Measurements from ENCODE around the gene NLE1.
"Not testable (repeated sequence)": the region's sequence is repeated elsewhere in the genome, so short reads cannot be mapped to it uniquely, and the experiment has no call there.

NLE1 gene

DNA sequence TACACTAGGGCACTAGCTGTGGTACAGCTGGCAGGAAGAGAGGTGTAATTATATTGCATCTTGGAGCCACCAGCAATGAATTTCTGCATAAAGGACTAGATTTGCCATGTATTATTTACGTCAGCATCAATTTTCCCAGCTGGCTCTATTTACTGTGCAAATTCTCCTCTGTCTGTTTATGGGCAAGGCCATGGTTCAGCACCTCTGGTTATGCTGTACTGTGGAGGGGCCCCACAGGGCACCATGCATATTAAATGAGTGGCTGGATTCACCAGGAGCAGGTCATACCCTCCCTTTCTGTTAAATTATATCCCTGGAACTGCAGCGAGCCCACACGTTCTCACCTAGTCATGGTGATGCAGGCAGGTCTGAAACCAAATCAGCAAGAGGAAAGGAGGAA, 42.2 kb downstream of the NLE1 start:
- no peaks in the 10 kb centered on the region for H3K27me3 ChIP-seq (ENCODE audit: control insufficient read depth, insufficient read depth, low read length)
- H3K4me3 ChIP-seq (ENCODE audit: low read depth, low read length), result no peak overlapping the region
- H3K36me3 ChIP-seq (ENCODE audit: control insufficient read depth, insufficient read depth, low read length), result peaks cover 41% of the 10 kb centered on the region
- H3K4me1 ChIP-seq (ENCODE audit: control insufficient read depth, insufficient read depth, low read length), result no peaks in the 10 kb centered on the region
- no peak overlapping the region for H3K27ac ChIP-seq (ENCODE audit: low read depth, low read length)
- H3K9me3 ChIP-seq (ENCODE audit: control insufficient read depth, insufficient read depth, low read length), result no peaks in the 10 kb centered on the region
- H3K9ac ChIP-seq (ENCODE audit: low read depth, low read length), result no peak overlapping the region

GRCh38 chr17:35097776-35098175, 44.3 kb downstream of the NLE1 start:
- H3K4me3 ChIP-seq (ENCODE audit: low read depth, low read length), result no peak overlapping the region
- no peaks in the 10 kb centered on the region for H3K4me1 ChIP-seq (ENCODE audit: control insufficient read depth, insufficient read depth, low read length)
- H3K27ac ChIP-seq (ENCODE audit: low read depth, low read length), result no peak overlapping the region
- no peaks in the 10 kb centered on the region for H3K27me3 ChIP-seq (ENCODE audit: control insufficient read depth, insufficient read depth, low read length)
- H3K9me3 ChIP-seq (ENCODE audit: control insufficient read depth, insufficient read depth, low read length), result no peaks in the 10 kb centered on the region
- peaks cover 33% of the 10 kb centered on the region for H3K36me3 ChIP-seq (ENCODE audit: control insufficient read depth, insufficient read depth, low read length)
- no peak overlapping the region for H3K9ac ChIP-seq (ENCODE audit: low read depth, low read length)

DNA sequence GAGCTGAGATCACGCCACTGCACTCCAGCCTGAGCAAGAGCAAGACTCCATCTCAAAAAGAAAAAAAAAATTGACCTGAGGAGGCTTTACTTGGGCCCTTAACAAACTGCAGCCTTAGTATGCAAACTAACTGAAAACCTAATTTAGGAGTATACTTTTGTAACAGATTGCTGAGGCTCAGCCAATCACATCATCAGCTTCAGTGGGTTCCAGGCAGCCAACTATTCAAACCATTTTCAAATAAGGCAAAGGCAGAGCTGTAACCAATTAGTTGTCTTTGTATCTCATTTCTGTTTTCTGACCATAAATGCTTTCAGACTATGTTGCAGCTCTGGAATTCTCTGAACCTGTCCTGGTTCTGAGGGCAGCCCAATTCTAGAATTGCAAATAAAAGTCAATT, 46.4 kb downstream of the NLE1 start:
- Histone ChIP-seq H3K9me3 (ENCODE audit: control insufficient read depth, insufficient read depth, low read length) (no peaks in the 10 kb centered on the region), H3K27me3 (ENCODE audit: control insufficient read depth, insufficient read depth, low read length) (no peaks in the 10 kb centered on the region), H3K36me3 (ENCODE audit: control insufficient read depth, insufficient read depth, low read length) (peaks cover 20% of the 10 kb centered on the region), H3K27ac (ENCODE audit: low read depth, low read length) (no peak overlapping the region), H3K4me1 (ENCODE audit: control insufficient read depth, insufficient read depth, low read length) (no peaks in the 10 kb centered on the region), H3K9ac (ENCODE audit: low read depth, low read length) (no peak overlapping the region), H3K4me3 (ENCODE audit: low read depth, low read length) (no peak overlapping the region)

GRCh38 chr17:35094902-35095301, 47.2 kb downstream of the NLE1 start:
- H3K4me3 ChIP-seq (ENCODE audit: low read depth, low read length), result no peak overlapping the region
- no peaks in the 10 kb centered on the region for H3K27me3 ChIP-seq (ENCODE audit: control insufficient read depth, insufficient read depth, low read length)

GRCh38 chr17:35090707-35091106, 51.4 kb downstream of the NLE1 start:
- not testable (repeated sequence) for H3K9me3 ChIP-seq (ENCODE audit: control insufficient read depth, insufficient read depth, low read length); H3K27me3 ChIP-seq (ENCODE audit: control insufficient read depth, insufficient read depth, low read length); H3K27ac ChIP-seq (ENCODE audit: low read depth, low read length); H3K36me3 ChIP-seq (ENCODE audit: control insufficient read depth, insufficient read depth, low read length); H3K9ac ChIP-seq (ENCODE audit: low read depth, low read length); H3K4me3 ChIP-seq (ENCODE audit: low read depth, low read length)
- peaks cover 33% of the 10 kb centered on the region for H3K4me1 ChIP-seq (ENCODE audit: control insufficient read depth, insufficient read depth, low read length)

More at GRCh38 chr17:35094902-35095301, 47.2 kb downstream of the NLE1 start:
- Histone ChIP-seq H3K4me1 (ENCODE audit: control insufficient read depth, insufficient read depth, low read length) (peaks cover 2% of the 10 kb centered on the region), H3K9me3 (ENCODE audit: control insufficient read depth, insufficient read depth, low read length) (no peaks in the 10 kb centered on the region), H3K9ac (ENCODE audit: low read depth, low read length) (no peak overlapping the region), H3K36me3 (ENCODE audit: control insufficient read depth, insufficient read depth, low read length) (peaks cover 11% of the 10 kb centered on the region), H3K27ac (ENCODE audit: low read depth, low read length) (no peak overlapping the region)

DNA sequence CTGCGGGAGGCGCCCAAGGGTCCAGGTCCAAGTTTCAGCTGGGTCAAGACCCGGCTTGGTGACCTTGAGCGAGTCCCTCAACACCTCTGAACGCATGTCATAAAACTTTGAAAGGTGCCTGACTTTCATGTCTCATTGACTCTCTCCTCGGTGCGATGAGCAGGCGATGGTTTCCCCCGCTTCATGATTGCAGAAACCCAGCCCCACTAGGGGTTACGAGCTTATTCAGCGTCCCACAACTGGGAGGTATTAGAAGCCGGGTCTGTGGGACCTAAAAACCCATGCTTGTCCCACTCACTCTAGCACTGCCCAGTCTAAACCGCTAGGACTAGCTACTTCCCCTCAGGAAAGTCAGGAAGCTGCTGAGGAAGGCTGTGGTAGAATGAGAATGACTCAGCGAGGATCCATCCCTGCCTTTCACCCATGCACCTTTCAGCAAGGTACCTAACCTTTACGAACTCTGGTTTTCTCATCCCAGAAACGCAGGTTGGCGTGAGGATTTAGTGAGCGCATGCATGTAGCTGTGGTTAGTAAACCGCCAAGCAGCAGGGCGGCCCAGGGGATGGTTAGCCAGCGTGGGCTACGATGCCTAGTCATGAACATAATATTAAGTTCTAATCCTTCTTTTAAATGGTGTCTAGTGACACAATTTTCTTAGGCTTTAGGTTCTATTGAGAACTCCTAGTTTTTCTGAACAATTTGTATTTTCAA, 52.4 kb downstream of the NLE1 start:
- no peaks in the 10 kb centered on the region for H3K9me3 ChIP-seq (ENCODE audit: control insufficient read depth, insufficient read depth, low read length)
- no peaks in the 10 kb centered on the region for H3K36me3 ChIP-seq (ENCODE audit: control insufficient read depth, insufficient read depth, low read length)
- H3K9ac ChIP-seq (ENCODE audit: low read depth, low read length), result no peak overlapping the region; the same call in 1 of the 2 replicates
- H3K4me1 ChIP-seq (ENCODE audit: control insufficient read depth, insufficient read depth, low read length), result peaks cover 42% of the 10 kb centered on the region
- peak overlapping the region; percentile 51 for H3K4me3 ChIP-seq (ENCODE audit: low read depth, low read length)
- no peaks in the 10 kb centered on the region for H3K27me3 ChIP-seq (ENCODE audit: control insufficient read depth, insufficient read depth, low read length)
- H3K27ac ChIP-seq (ENCODE audit: low read depth, low read length), result peak overlapping the region; percentile 68

DNA sequence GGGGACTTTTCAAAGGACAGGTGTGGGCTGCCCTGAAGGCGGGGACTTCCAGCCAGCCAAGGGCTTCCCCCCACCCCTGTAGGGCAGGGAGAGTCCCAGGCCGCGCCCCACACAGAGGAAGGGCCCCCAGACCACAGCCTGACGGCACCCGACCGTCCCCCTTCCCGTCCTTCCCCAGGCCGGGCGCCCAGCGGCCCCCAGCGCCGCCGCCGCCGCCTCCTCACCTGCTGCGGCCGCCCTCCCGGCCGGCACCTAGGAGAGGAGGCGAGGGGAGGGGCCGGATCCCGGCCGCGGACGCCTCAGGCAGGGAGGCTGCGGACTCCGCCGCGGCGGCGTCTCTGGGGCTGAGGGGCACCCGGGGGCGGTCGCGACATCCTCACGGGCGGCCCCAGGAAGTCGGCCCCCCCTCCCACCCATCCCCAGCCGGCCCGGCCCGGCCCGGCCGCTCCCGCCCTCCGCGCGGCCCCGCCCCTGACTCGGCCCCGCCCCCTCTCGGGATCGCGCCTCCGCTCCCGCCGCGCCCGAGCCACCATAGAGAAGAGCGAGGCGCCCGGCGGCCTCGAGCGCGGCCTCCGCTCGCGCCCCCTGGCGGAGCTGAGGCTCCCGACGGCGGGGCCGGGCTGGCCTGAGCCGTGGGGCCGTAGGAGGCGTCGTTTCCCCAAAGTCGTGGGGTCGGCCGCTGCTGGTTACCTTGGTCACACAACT, 53.1 kb downstream of the NLE1 start:
- Histone ChIP-seq H3K9me3 (ENCODE audit: control insufficient read depth, insufficient read depth, low read length) (no peaks in the 10 kb centered on the region), H3K27me3 (ENCODE audit: control insufficient read depth, insufficient read depth, low read length) (no peaks in the 10 kb centered on the region), H3K4me1 (ENCODE audit: control insufficient read depth, insufficient read depth, low read length) (peaks cover 42% of the 10 kb centered on the region), H3K9ac (ENCODE audit: low read depth, low read length) (peak overlapping the region; percentile 43; the same call in 1 of the 2 replicates), H3K36me3 (ENCODE audit: control insufficient read depth, insufficient read depth, low read length) (no peaks in the 10 kb centered on the region), H3K4me3 (ENCODE audit: low read depth, low read length) (peak overlapping the region; percentile 64), H3K27ac (ENCODE audit: low read depth, low read length) (peak overlapping the region; percentile 81)

DNA sequence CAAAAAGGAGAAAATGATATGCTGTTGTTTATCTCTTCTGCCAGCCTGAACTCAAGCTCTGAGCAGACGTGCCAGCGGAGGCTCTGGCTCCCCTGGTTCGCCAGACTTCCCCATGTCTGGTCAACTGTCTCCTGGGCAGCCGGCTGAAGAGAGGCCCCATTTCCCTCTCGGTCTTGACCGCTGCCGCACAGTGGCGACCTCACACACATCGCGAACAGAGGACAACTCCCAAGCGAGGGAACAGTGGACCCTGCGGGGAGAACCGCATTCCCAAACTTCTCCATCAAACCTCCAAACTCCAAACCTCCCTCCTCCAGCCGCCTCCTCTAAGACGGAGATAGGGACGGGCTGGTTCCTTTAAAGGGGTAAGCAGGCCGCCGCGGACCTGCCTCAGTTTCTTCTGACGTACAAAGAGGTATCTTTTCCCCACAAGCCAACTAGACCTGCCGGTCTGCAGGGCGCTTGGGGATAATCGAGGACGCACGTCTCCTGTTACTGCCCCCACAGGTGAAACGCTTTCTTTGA, 53.7 kb downstream of the NLE1 start:
- H3K27ac ChIP-seq (ENCODE audit: low read depth, low read length), result peak overlapping the region; percentile 81
- peak overlapping the region; percentile 64 for H3K4me3 ChIP-seq (ENCODE audit: low read depth, low read length)

GRCh38 chr17:35087731-35088355, 54.3 kb downstream of the NLE1 start:
- Histone ChIP-seq H3K4me3 (ENCODE audit: low read depth, low read length) (peak overlapping the region; percentile 64), H3K9me3 (ENCODE audit: control insufficient read depth, insufficient read depth, low read length) (no peaks in the 10 kb centered on the region), H3K27ac (ENCODE audit: low read depth, low read length) (peak overlapping the region; percentile 81), H3K36me3 (ENCODE audit: control insufficient read depth, insufficient read depth, low read length) (no peaks in the 10 kb centered on the region), H3K9ac (ENCODE audit: low read depth, low read length) (no peak overlapping the region), H3K27me3 (ENCODE audit: control insufficient read depth, insufficient read depth, low read length) (no peaks in the 10 kb centered on the region), H3K4me1 (ENCODE audit: control insufficient read depth, insufficient read depth, low read length) (peaks cover 47% of the 10 kb centered on the region)

More for the DNA sequence above, 53.7 kb downstream of the NLE1 start:
- Histone ChIP-seq H3K36me3 (ENCODE audit: control insufficient read depth, insufficient read depth, low read length) (no peaks in the 10 kb centered on the region), H3K9me3 (ENCODE audit: control insufficient read depth, insufficient read depth, low read length) (no peaks in the 10 kb centered on the region), H3K27me3 (ENCODE audit: control insufficient read depth, insufficient read depth, low read length) (no peaks in the 10 kb centered on the region), H3K4me1 (ENCODE audit: control insufficient read depth, insufficient read depth, low read length) (peaks cover 42% of the 10 kb centered on the region), H3K9ac (ENCODE audit: low read depth, low read length) (peak overlapping the region; percentile 43; the same call in 1 of the 2 replicates)

DNA sequence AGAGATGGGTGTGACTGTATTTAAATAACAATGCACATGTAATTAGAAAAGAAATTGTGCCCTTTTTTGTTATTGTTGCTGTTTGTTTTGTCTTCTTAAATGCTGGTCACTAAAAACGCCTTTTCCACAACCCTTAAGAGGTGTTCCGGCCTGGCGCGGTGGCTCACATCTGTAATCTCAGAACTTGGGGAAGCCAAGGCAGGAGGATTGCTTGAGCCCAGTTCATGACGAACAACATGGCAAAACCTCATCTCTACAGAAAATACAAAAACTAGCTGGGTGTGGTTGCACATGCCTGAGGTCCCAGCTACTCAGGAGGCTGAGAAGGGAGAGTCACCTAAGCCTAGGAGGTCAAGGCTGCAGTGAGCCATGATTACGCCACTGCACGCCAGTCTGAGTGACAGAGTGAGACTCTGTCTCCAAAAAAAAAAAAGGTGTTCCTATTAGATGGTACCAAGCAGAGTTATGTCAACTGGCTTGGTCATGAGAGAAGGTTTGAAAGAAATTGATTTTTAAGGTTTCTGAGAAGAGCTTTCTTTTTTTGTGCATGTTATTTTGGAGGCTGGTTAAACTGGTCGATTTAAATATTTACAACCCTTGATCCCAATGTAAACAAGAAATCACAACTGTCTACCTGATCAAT, 55.1 kb downstream of the NLE1 start:
- Histone ChIP-seq H3K9ac (ENCODE audit: low read depth, low read length) (no peak overlapping the region), H3K27ac (ENCODE audit: low read depth, low read length) (peak overlapping the region; percentile 21), H3K9me3 (ENCODE audit: control insufficient read depth, insufficient read depth, low read length) (no peaks in the 10 kb centered on the region), H3K36me3 (ENCODE audit: control insufficient read depth, insufficient read depth, low read length) (no peaks in the 10 kb centered on the region), H3K27me3 (ENCODE audit: control insufficient read depth, insufficient read depth, low read length) (no peaks in the 10 kb centered on the region), H3K4me3 (ENCODE audit: low read depth, low read length) (peak overlapping the region; percentile 64; the same call in 1 of the 2 replicates), H3K4me1 (ENCODE audit: control insufficient read depth, insufficient read depth, low read length) (peaks cover 55% of the 10 kb centered on the region)
